Measurements from ENCODE around the gene PI4K2B. TPM values are rescaled to one million over a fixed set of nuclear protein-coding genes. Genes with fewer than 3 reads are reported as not detected.
"Not testable (repeated sequence)": the region's sequence is repeated elsewhere in the genome, so short reads cannot be mapped to it uniquely, and the experiment has no call there.

Gene PI4K2B
- total and polyA plus RNA-seq, 2 of the 13 experiments (the other 11 are each of a cell fraction or from before 2014, with no cell fraction given) = 6.9 to 25.8 TPM

DNA sequence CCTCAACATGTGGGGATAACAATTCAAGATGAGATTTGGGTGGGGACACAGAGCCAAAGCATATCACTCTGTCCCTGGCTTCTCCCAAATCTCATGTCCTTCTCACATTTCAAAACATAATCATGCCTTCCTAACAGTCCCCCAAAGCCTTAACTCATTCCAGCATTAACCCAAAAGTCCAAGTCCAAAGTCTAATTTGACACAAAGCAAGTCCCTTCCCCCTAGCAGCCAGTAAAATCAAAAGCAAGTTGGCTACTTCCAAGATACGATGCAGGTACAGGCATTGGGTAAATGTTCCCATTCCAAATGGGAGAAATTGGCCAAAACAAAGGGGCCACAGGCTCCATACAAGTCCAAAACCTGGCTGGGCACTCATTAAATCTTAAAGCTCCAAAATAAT, 19.1 kb upstream of the PI4K2B start:
- FAIRE-seq (peak; percentile 23), ATAC-seq (peak; percentile 27; the same call in 2 of the 3 replicates), DNase-seq (ENCODE audit: low spot score) (peak; percentile 27)
- H3K4me2 ChIP-seq (ENCODE audit: low read depth, low read length) = peak overlapping the region; percentile 39
- BruUV-seq (replicated peaks); H3K27me3 ChIP-seq (ENCODE audit: control insufficient read depth in 1 of 2, insufficient read depth in 2 of 2, low read length in 2 of 2); H2AFZ ChIP-seq (ENCODE audit: low read length); H3K36me3 ChIP-seq (replicated peaks in 1 of 2; ENCODE audit: control insufficient read depth in 1 of 2, insufficient read depth in 2 of 2, low read length in 2 of 2); H4K20me1 ChIP-seq (ENCODE audit: insufficient read depth, low read length); H3K4me3 ChIP-seq (replicated peaks in 1 of 3; ENCODE audit: insufficient read depth in 1 of 3, low read depth in 2 of 3, low read length in 3 of 3); CTCF ChIA-PET (ENCODE audit: low intra/inter-chr PET ratio, low total read pairs); POLR2A ChIA-PET; H3K9me3 ChIP-seq (ENCODE audit: low read length); in situ Hi-C loops (cut with HindIII; ENCODE audit: extremely low pct_ligation_motif_present, low pct_unique_long_range_greater_than_20kb); H3K27ac ChIP-seq (ENCODE audit: extremely low read length, insufficient read depth, low read length); H3K79me2 ChIP-seq (ENCODE audit: insufficient read depth, low read length); H3K9ac ChIP-seq (ENCODE audit: insufficient read depth, low read depth, low read length); intact Hi-C loops (cut with micrococcal nuclease; ENCODE audit: unreplicated experiment): not testable (repeated sequence)
- WGBS (ENCODE audit: low lambda C conversion rate) = 18% methylated on average over 1 of the region's 1 CpG
- TF ChIP-seq HNF4A (CRISPR knock-in tag; IDR thresholded peaks at IDR 0.05) = peak; percentile 63
- H3K4me1 ChIP-seq (ENCODE audit: insufficient read depth, low read length) = peaks cover 30% of the 10 kb centered on the region

DNA sequence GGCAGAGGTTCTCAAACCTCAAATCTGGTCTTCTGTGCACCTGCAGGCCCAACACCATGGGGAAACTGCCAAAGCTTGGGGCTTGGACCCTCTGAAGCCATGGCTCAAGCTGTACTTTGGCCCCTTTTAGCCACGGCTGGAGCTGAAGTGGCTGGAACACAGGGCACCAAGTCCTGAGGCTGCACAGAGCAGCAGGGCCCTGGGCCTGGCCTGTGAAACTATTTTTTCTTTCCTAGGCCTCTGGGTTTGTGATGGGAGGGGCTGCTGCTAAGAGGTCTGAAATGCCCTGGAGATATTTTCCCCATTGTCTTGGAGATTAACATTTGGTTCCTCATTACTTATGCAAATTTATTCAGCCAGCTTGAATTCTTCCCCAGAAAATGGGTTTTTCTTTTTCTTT, 18.3 kb upstream of the PI4K2B start:
- H3K9ac ChIP-seq (ENCODE audit: insufficient read depth, low read depth, low read length) = no peak overlapping the region
- H2AFZ ChIP-seq (ENCODE audit: low read length) = no peak overlapping the region
- H3K4me2 ChIP-seq (ENCODE audit: low read depth, low read length) = peak overlapping the region; percentile 39
- peaks cover 30% of the 10 kb centered on the region for H3K4me1 ChIP-seq (ENCODE audit: insufficient read depth, low read length)
- no TSS peak for BruUV-seq (replicated peaks)
- H3K9me3 ChIP-seq (ENCODE audit: low read length) = no peaks in the 10 kb centered on the region
- H3K27ac ChIP-seq (ENCODE audit: extremely low read length, insufficient read depth, low read length) = no peak overlapping the region
- H3K27me3 ChIP-seq (ENCODE audit: control insufficient read depth in 1 of 2, insufficient read depth in 2 of 2, low read length in 2 of 2) = no peaks in the 10 kb centered on the region
- no peak for FAIRE-seq
- CTCF ChIA-PET (ENCODE audit: low intra/inter-chr PET ratio, low total read pairs) = no interaction called here
- no CpG with 5 or more reads among the region's 1 CpG for WGBS (ENCODE audit: low lambda C conversion rate)
- in situ Hi-C loops (cut with HindIII; ENCODE audit: extremely low pct_ligation_motif_present, low pct_unique_long_range_greater_than_20kb) = no loop called here
- TF ChIP-seq KLF13 (CRISPR knock-in tag; IDR thresholded peaks at IDR 0.05) = no peak
- peak; percentile 51 for TF ChIP-seq HNF4A (CRISPR knock-in tag; IDR thresholded peaks at IDR 0.05)
- TF ChIP-seq ZNF850 (CRISPR knock-in tag; conservative IDR thresholded peaks at IDR 0.05) = no peak
- TF ChIP-seq ZNF703 (CRISPR knock-in tag; IDR thresholded peaks at IDR 0.05; ENCODE audit: borderline replicate concordance) = no peak
- POLR2A ChIA-PET = no interaction called here
- H3K36me3 ChIP-seq (replicated peaks in 1 of 2; ENCODE audit: control insufficient read depth in 1 of 2, insufficient read depth in 2 of 2, low read length in 2 of 2) = no peaks in the 10 kb centered on the region
- H3K4me3 ChIP-seq (replicated peaks in 1 of 3; ENCODE audit: insufficient read depth in 1 of 3, low read depth in 2 of 3, low read length in 3 of 3) = no peak overlapping the region
- peak; percentile 81 for ATAC-seq
- H3K79me2 ChIP-seq (ENCODE audit: insufficient read depth, low read length) = no peaks in the 10 kb centered on the region
- DNase-seq (ENCODE audit: low spot score) = no peak
- intact Hi-C loops (cut with micrococcal nuclease; ENCODE audit: unreplicated experiment) = no loop called here
- no peaks in the 10 kb centered on the region for H4K20me1 ChIP-seq (ENCODE audit: insufficient read depth, low read length)

Measured in HepG2 (cell line).